GM18505 (cell line): ENCODE results near the gene GJB1.
"Not testable (repeated sequence)": the region's sequence is repeated elsewhere in the genome, so short reads cannot be mapped to it uniquely, and the experiment has no call there.

ENCODE experiments used
- ATAC-seq: cut with Tn5 transposase; IDR thresholded peaks from one replicate; pipeline ENCODE4 v1.9.1; 2021; ENCODE audit not compliant: unreplicated experiment
- POLR2A ChIP-seq: IDR thresholded peaks from 4 replicates; pipeline ENCODE4 v1.6.1; 2011; ENCODE audit warnings: borderline replicate concordance; ENCODE audit not compliant: insufficient read depth, insufficient read length; ENCODE audit errors: extremely low read depth

GJB1 gene

DNA sequence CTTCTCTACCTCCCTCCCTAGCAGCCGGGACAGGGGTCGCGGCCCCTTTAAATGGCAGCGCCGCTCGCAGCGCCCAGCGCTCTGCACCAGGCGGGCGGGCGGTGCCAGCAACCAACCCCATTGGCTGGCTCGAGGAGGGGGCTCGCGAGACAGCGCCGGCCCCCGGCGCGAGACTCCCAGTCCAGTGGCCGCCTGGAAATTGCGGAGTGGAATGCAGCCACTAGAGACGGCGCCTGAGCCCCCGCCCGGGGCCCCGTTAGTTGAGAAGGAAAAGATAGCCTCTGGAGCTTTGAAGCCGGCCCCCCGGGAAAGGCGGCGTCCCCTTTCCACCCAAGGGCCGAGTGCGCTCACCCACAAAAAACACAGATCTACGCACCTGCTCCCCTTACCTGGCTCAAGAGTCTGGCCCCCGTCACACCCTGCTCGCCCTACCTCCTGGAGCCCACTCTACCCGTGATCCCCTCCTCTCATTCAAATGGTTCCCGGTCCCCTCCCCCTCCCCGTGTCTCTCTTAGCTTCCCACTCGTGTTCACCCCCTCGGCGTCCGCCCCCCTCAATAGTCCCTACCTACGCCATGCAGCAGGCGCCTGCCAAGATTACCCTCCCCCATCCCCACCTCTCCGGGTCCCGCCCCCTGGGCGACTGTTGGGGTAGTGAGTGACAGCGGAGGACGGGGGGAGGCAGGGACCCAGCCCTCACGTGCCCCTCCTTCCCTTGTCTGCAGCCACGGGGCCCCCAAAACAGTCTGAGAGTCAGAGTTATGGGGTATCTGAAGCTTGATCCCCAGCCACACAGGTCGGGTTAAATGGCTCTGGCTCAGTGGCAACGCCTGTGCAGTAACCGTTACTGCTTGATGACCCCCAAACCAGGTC is 31.3 kb downstream of the GJB1 start, which contains the start of gene ZMYM3:
Gene ZMYM3 (minus strand): TSS at position 49 of the 872 bp plus-strand sequence. CDS start 885 bp downstream, outside the sequence.
- peak; percentile 38 for TF ChIP-seq POLR2A
- peak; percentile 76 for ATAC-seq

DNA sequence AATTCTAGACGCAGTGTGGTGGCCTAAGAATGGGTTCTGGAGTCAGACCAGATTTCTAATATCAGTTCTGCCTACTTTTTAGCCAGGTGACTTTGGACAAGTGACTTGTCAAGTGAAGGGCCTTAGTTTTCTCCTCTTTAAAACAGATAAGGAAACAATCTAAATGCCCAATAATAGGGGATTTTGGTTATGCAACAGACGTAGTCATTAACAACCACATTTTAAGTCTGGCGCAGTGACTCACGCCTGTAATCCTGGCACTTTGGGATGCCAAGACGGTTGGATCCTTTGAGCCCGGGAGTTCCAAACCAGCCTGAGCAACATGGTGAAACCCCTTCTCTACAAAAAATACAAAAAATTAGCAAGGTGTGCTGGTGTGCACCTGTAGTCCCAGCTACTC is 33.0 kb downstream of the GJB1 start:
- no peak for TF ChIP-seq POLR2A
- ATAC-seq, result no peak

DNA sequence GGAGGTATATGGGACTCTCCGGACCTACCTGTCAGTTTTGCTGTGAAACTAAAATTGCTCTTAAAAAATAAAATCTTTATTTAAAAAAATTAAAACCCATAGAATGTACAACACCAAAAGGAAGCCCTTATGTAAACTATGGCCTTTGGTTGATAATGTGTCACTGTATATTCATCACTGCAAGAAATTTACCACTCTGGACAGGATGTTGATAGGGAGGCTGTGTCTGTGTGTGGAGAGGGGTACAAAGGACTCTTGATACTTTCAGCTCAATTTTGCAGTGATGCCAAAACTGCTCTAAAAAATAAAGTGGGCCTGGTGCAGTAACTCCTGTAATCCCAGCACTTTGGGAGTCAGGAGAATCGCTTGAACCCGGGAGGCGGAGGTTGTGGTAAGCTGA is 33.8 kb downstream of the GJB1 start:
- no peak for TF ChIP-seq POLR2A
- ATAC-seq, result no peak

DNA sequence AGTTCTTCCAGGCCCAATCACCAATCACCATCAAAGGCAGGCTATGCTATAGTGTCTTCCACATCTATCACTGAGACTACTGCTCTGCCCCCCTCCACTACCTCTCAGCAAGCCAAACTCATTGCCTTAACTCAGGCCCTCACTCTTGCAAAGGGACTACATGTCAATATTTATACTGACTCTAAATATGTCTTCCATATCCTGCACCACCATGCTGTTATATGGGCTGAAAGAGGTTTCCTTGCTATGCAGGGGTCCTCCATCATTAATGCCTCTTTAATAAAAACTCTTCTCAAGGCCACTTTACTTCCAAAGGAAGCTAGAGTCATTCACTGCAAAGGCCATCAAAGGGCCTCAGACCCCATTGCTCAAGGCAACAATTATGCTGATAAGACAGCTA is 45.6 kb downstream of the GJB1 start:
- not testable (repeated sequence) for ATAC-seq

DNA sequence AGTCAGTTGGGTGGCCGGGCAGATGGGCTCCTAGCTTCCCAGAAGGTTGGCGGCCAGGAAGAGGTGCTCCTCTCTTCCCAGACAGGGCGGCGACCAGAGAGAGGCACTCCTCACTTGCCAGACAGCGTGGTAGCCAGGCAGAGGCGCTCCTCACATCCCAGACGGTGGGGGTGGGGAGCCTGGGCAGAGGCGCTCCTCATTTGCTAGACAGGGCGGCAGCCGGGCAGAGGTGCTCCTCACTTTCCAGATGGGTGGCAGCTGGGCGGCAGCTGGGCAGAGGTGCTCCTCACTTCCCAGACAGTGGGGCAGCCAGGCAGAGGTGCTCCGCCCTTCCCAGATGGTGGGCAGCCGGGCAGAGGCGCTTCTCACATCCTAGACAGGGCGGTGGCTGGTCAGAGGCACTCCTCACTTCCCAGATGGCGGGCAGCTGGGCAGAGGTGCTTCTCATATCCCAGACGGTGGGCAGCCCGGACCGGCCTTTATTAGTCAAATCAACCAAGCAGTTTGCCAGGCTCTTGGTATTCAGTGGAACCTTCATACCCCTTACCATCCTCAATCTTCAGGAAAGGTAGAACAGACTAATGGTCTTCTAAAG is 46.9 kb downstream of the GJB1 start:
- ATAC-seq, result no peak
- no peak for TF ChIP-seq POLR2A

DNA sequence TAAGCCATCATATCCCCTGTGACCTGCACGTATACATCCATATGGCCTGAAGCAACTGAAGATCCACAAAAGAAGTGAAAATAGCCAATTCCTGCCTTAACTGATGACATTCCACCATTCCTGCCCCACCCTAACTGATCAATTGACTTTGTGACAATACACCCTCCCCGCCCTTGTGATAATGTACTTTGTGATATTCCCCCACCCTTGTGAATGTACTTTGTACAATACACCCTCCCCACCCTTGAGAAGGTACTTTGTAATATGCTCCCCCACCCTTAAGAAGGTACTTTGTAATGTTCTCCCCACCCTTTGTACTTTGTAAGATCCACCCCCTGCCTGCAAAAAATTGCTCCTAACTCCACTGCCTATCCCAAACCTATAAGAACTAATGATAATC is 49.3 kb downstream of the GJB1 start:
- ATAC-seq, result not testable (repeated sequence)
